ENCODE results near the gene ARID1B. TPM values are rescaled to one million over a fixed set of nuclear protein-coding genes. Genes with fewer than 3 reads are reported as not detected.

Gene ARID1B
- total RNA-seq, 1 experiment from 2014 or later: 63.9 TPM

DNA sequence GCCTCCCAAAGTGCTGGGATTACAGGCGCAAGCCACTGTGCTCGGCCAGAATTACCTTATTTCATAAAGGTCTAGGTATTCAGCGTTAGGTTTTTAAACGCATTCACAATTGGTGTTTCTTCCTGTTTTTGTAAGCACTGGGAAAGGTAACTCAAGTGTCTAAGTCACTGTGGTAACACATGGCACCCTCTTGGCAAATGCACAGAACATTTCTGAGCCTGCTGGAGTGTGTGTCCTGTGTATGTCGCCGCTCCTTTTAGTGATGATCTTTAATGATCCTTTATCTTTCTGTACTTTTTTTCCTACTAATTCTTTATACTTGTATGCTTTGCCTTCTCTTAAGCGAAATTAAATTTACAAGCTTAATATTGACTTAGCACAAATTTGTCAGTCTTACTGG is 263.0 kb downstream of the ARID1B start:
- POLR2A ChIA-PET: interaction anchor here (0.9 kb wide), 1 partner anchor 20 kb away, joined by 3 read pairs; no protein-coding TSS in a partner anchor
- Mint-ChIP-seq H3K36me3 (ENCODE audit: insufficient read depth, unreplicated experiment) (peaks cover 10% of the 10 kb centered on the region), H3K27me3 (ENCODE audit: insufficient read depth, unreplicated experiment) (no peaks in the 10 kb centered on the region), H3K4me1 (ENCODE audit: insufficient read depth, unreplicated experiment) (peaks cover 6% of the 10 kb centered on the region), H3K27ac (ENCODE audit: low read depth, unreplicated experiment) (no peak overlapping the region), H3K9me3 (ENCODE audit: unreplicated experiment) (no peaks in the 10 kb centered on the region), H3K4me3 (ENCODE audit: unreplicated experiment) (no peak overlapping the region)
- CTCF ChIA-PET: no interaction called here
- BruUV-seq (replicated peaks): no TSS peak
- intact Hi-C loops (cut with micrococcal nuclease): no loop called here
- TF ChIP-seq, protein P1, sequence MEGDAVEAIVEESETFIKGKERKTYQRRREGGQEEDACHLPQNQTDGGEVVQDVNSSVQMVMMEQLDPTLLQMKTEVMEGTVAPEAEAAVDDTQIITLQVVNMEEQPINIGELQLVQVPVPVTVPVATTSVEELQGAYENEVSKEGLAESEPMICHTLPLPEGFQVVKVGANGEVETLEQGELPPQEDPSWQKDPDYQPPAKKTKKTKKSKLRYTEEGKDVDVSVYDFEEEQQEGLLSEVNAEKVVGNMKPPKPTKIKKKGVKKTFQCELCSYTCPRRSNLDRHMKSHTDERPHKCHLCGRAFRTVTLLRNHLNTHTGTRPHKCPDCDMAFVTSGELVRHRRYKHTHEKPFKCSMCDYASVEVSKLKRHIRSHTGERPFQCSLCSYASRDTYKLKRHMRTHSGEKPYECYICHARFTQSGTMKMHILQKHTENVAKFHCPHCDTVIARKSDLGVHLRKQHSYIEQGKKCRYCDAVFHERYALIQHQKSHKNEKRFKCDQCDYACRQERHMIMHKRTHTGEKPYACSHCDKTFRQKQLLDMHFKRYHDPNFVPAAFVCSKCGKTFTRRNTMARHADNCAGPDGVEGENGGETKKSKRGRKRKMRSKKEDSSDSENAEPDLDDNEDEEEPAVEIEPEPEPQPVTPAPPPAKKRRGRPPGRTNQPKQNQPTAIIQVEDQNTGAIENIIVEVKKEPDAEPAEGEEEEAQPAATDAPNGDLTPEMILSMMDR (IDR thresholded peaks at IDR 0.05; ENCODE audit: unreplicated experiment): no peak
- no peak for DNase-seq (ENCODE audit: unreplicated experiment)

GRCh38 chr6:157045831-157046454 is 268.8 kb downstream of the ARID1B start:
- ChIA-PET POLR2A (interaction anchor here (0.6 to 5.7 kb wide), 8 partner anchors 9 to 267 kb away, joined by 3 to 39 read pairs (median 6); no protein-coding TSS in a partner anchor), CTCF (interaction anchor here (0.6 to 4.5 kb wide), 25 partner anchors 9 to 932 kb away, joined by 3 to 41 read pairs (median 3); no protein-coding TSS in a partner anchor)
- peaks cover 10% of the 10 kb centered on the region for H3K4me1 Mint-ChIP-seq (ENCODE audit: insufficient read depth, unreplicated experiment)
- H3K36me3 Mint-ChIP-seq (ENCODE audit: insufficient read depth, unreplicated experiment): peaks cover 17% of the 10 kb centered on the region
- peak overlapping the region; percentile 35 for H3K27ac Mint-ChIP-seq (ENCODE audit: low read depth, unreplicated experiment)
- DNase-seq (ENCODE audit: unreplicated experiment): peak; percentile 63
- no peaks in the 10 kb centered on the region for H3K27me3 Mint-ChIP-seq (ENCODE audit: insufficient read depth, unreplicated experiment)
- TF ChIP-seq, protein P1 (IDR thresholded peaks at IDR 0.05; ENCODE audit: unreplicated experiment): peak; percentile 60
- no peak overlapping the region for H3K4me3 Mint-ChIP-seq (ENCODE audit: unreplicated experiment)
- BruUV-seq (replicated peaks): no TSS peak
- H3K9me3 Mint-ChIP-seq (ENCODE audit: unreplicated experiment): no peaks in the 10 kb centered on the region
- intact Hi-C loops (cut with micrococcal nuclease): no loop called here

DNA sequence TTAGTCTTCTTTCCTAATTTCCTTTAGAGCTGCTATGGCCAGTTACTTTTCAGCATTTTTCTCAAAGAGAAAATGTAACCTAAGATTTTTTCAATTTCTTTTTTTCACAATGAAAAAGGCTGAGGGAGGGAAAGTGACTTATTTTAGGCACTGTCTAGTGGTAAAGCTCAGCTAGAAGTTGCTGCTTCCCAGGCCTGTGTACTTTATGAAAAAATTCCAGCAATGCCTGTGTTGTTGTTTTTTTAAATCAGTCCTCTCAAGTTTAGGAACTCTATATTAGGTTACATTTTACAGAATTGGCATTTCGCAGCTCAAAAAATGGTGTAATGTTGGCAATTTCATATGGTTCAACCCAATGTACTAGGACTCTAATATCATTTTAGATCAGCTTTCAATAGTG is 269.6 kb downstream of the ARID1B start:
- ChIA-PET POLR2A (interaction anchor here (1.0 to 5.7 kb wide), 6 partner anchors 10 to 268 kb away, joined by 3 to 39 read pairs (median 11); no protein-coding TSS in a partner anchor), CTCF (interaction anchor here (0.7 to 4.5 kb wide), 11 partner anchors 9 to 261 kb away, joined by 3 to 41 read pairs (median 7); no protein-coding TSS in a partner anchor)
- TF ChIP-seq, protein P1 (IDR thresholded peaks at IDR 0.05; ENCODE audit: unreplicated experiment): no peak
- Mint-ChIP-seq H3K27ac (ENCODE audit: low read depth, unreplicated experiment) (no peak overlapping the region), H3K36me3 (ENCODE audit: insufficient read depth, unreplicated experiment) (peaks cover 16% of the 10 kb centered on the region), H3K9me3 (ENCODE audit: unreplicated experiment) (no peaks in the 10 kb centered on the region), H3K4me3 (ENCODE audit: unreplicated experiment) (no peak overlapping the region), H3K27me3 (ENCODE audit: insufficient read depth, unreplicated experiment) (no peaks in the 10 kb centered on the region), H3K4me1 (ENCODE audit: insufficient read depth, unreplicated experiment) (peaks cover 8% of the 10 kb centered on the region)
- DNase-seq (ENCODE audit: unreplicated experiment): no peak
- intact Hi-C loops (cut with micrococcal nuclease): no loop called here
- BruUV-seq (replicated peaks): no TSS peak

GRCh38 chr6:157047328-157047727 is 270.1 kb downstream of the ARID1B start:
- Mint-ChIP-seq H3K9me3 (ENCODE audit: unreplicated experiment) (no peaks in the 10 kb centered on the region), H3K4me1 (ENCODE audit: insufficient read depth, unreplicated experiment) (peaks cover 5% of the 10 kb centered on the region), H3K4me3 (ENCODE audit: unreplicated experiment) (no peak overlapping the region), H3K36me3 (ENCODE audit: insufficient read depth, unreplicated experiment) (peaks cover 10% of the 10 kb centered on the region), H3K27ac (ENCODE audit: low read depth, unreplicated experiment) (no peak overlapping the region), H3K27me3 (ENCODE audit: insufficient read depth, unreplicated experiment) (no peaks in the 10 kb centered on the region)
- intact Hi-C loops (cut with micrococcal nuclease): no loop called here
- no peak for DNase-seq (ENCODE audit: unreplicated experiment)
- TF ChIP-seq, protein P1 (IDR thresholded peaks at IDR 0.05; ENCODE audit: unreplicated experiment): no peak
- POLR2A ChIA-PET: interaction anchor here (0.6 to 5.7 kb wide), 5 partner anchors 11 to 245 kb away, joined by 3 to 39 read pairs (median 4); no protein-coding TSS in a partner anchor
- CTCF ChIA-PET: interaction anchor here (0.9 to 4.5 kb wide), 6 partner anchors 8 to 40 kb away, joined by 4 to 41 read pairs (median 12); no protein-coding TSS in a partner anchor
- BruUV-seq (replicated peaks): no TSS peak

All from MCF 10A (cell line).